HG03439 (cell line): ENCODE results near the gene ARMC6.
"Not testable (repeated sequence)": the region's sequence is repeated elsewhere in the genome, so short reads cannot be mapped to it uniquely, and the experiment has no call there.

Experiments used
- ATAC-seq: cut with Tn5 transposase; IDR thresholded peaks from one replicate; pipeline ENCODE4 v1.9.1; 2021; ENCODE audit warnings: mild to moderate bottlenecking, moderate library complexity; ENCODE audit not compliant: unreplicated experiment

Gene ARMC6

DNA sequence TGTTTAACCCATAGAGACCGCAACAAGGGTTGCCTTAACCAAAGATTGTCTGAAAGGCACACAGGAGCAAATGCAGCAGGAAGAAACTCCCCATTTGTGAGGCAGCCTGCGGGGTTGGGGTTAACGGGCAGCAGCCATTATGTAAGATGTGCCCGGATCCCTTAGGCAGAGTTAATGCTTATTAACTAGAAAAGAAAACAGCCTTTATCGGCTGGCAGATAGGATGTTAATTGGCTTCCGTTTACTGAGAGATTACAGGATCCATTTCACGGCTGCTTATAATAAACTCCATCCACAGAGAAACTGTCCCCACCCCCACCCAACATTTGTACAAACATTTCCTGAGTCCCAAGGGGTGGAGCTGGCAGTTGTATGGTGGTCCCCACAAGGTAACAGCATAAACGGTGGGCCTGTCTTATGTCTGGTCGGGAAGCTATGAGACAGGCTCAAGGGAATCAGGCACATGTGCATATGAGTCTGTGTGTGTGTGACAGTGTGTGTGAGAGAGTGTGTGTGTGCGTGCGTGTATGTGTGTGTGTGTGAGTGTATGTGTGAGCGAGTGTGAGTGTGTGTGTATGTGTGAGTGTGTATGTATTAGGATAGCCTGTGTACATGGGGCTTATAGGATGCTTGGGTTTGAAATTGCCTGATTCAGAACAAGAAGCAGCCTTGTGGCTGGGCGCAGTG, 40.9 kb downstream of the ARMC6 start:
- ATAC-seq = no peak

DNA sequence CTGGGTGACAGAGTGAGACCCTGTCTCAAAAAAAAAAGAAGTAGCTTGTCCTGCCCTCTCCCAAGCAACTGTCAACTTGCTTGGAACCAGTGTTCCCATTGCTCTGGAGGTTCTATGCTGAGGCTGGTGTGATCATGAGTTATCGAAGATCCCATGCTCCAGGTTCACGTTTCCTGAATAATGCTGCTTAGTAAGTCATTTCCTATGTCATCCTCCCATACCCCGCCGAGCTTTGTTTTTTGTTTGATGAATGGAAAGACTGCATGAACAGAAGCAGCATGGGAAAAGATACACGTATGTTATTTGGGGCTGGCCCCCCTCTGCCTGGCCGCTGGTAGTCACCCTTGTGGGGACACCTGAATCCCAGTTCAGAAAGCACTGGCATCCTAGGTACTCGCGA, 41.7 kb downstream of the ARMC6 start:
- no peak for ATAC-seq

GRCh38 chr19:19076476-19076875, 43.1 kb downstream of the ARMC6 start:
- ATAC-seq = no peak

DNA sequence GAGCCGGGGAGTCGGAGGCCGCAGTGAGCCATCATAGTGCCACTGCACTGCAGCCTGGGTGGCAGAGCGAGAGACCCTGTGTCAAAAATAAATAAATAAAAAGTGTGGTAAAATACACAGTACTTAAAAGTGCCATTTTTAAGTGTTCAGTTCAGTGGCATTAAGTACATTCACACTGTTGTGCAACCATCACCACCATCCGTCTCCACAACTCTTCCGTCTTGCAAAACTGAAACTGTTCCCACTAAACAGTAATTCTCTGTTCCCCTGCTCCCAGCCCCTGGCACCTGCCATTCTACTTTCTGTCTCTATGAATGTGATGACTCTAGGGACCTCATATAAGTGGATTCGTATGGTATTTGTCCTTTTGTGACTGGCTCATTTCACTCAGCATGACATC, 43.7 kb downstream of the ARMC6 start:
- no peak for ATAC-seq

DNA sequence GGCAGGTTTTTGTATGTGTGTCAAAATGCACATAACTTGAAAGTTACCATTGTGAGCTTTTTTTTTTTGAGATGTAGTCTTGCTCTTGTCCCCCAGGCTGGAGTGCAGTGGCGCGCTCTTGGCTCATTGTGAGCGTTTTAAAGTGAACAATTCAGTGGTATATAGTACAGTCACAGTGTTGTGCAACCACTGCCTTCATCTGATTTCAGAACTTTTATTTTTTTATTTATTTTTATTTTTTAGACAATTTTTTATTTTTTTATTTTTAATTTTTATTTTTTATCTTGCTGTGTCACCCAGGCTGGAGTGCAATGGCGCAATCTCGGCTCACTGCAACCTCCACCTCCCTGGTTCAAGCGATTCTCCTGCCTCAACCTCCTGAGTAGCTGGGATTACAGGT, 45.4 kb downstream of the ARMC6 start:
- no peak for ATAC-seq

DNA sequence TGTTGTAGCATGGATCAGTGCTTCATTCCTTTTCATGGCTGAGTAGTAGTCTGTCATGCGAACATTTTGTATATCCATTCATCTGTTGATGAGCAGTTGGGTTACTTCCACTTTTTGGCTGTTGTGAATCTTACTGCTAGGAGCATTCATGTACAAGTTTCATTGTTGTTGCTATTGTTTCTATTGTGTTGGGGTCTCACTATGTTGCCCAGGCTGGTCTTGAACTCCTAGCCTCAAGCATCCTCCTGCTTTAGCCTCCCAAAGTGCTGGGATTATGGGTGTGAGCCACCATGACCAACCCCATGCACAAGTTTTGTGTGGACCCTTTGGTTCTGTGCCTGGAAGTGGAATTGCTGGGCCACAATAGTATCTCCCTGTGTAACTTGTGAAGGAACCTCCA, 46.2 kb downstream of the ARMC6 start:
- ATAC-seq = no peak

DNA sequence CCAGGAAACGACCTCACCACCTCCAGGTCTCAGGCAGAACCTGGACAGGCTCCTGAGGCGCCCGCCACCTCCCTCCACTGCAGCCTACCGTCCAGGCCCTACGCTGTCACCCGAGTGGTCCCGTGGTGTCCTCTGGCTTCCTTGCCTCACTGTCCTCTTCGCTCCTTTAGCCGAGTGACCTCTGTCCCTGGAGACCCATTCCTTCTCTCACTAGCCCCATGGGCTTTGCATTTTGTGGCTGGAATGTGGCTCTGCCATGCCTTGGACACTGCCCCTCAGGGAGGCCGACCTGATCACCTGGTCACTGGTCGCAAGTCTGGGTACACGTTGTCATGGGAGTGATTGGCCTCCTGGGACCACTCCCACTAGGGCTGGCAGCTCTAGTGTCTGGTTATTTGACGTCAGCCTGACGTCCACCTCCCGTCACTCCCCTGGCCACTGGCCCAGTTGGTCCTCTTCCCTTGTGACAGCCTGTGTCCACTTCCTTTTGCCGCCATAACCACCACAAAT, 48.3 kb downstream of the ARMC6 start:
- no peak for ATAC-seq

- ATAC-seq = no peak
Observed at GRCh38 chr19:19083413-19084178, 50.2 kb downstream of the ARMC6 start.

GRCh38 chr19:19087676-19088075, 54.3 kb downstream of the ARMC6 start:
- no peak for ATAC-seq

DNA sequence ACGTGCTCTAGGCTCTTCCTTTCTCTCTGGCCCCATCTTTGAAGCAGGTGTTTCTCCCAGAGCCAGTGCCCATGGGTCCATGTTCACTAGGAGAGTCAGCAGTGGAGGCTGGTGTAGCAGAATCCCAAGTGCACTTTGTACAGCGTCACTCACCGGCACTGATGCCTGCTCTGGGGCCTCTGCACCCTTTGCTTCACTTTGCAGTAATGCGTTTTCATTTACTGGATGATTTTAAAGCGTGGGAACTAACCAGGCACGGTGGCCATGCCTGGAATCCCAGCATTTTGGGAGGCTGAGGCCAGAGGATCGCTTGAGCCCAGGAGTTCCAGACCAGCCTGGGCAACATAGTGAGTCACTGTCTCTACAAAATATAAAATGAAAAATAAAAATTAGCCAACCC, 61.1 kb downstream of the ARMC6 start:
- no peak for ATAC-seq

- ATAC-seq = no peak
Observed at GRCh38 chr19:19095691-19096090, 62.3 kb downstream of the ARMC6 start.

DNA sequence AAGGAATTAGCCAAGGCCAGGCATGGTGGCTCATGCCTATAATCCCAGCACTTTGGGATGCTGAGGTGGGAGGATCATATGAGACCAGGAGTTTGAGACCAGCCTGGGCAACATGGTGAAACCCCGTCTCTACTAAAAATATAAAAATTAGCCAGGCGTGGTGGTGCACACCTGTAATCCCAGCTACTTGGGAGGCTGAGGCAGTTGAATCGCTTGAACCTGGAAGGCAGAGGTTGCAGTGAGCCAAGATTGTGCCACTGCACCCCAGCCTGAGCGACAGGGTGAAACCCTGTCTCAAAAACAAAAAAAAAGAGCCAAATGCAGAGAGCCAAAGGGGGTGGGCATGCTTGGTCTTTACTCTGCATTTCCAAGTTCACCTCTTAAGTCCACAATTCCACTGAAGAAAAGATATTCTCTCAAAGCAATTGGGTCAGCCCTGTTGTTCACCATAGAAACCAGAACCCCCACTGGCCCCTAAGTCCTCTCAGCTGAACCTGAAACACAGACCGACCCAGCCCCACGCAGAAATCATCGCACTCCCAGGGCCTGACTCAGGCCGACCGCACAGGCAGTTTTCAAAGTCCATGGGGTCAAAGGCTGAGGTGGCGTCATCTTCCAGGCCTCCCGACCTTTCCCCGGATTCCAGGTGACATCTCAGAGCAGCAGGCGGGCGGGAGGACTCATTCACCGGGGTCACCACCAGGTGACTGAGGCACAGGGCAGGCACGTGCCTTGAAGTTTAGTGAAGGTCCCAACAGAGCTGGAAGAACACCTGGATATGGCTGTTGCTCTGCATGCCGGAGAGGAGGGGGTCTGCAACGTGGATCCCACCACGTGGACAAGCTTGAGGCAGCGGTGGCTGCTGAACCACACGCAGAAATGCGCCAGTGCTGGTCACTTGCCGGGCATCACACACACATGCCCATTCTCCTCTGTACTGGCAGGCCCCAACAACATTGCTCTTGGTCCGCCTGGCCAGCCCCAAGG, 63.5 kb downstream of the ARMC6 start:
- ATAC-seq = no peak

- ATAC-seq = no peak
Observed at GRCh38 chr19:19098084-19098702, 64.8 kb downstream of the ARMC6 start.

DNA sequence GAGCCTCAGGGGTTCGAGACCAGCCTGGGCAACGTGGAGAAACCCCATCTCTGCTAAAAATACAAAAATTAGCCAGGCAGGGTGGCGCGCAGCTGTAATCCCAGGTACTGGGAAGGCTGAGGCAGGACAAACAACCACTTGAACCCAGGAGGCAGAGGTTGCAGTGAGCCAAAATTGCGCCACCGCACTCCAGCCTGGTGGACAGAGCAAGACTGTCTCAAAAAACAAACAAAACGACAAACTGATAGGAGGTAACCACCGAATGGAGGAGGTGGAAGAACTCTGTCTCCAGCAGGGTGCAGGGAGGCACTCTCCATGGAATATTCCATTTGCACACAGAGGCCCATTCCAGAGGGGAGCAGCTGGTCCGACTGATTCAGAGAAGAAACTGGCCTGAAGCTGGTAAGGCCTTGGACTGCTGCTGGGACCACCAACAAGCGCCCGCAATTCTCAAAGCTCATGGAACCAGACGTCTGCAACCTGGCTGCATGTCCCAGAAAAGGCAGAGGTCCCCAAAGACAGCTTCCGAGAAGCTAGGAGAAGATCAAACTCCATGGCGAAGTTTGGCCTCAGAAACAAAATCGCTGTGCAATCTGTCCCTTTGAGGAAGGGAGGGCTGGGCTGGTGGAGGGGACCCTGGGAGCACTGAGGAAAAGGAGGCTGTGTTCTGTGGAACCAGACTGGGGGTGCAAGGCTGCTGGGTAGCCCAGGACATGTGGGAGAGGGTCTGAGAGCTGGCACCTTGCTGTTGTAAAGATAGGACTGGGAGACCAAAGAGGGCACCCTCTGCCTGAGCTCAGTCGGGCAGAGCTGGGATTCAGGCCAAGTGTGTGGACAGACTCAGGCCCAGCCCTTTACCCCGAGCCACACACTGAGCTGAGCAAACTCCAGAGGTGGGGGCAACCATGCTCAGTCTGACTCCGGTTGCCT, 65.6 kb downstream of the ARMC6 start:
- ATAC-seq = no peak

- ATAC-seq = no peak
Observed at GRCh38 chr19:19101540-19101939, 68.1 kb downstream of the ARMC6 start.

DNA sequence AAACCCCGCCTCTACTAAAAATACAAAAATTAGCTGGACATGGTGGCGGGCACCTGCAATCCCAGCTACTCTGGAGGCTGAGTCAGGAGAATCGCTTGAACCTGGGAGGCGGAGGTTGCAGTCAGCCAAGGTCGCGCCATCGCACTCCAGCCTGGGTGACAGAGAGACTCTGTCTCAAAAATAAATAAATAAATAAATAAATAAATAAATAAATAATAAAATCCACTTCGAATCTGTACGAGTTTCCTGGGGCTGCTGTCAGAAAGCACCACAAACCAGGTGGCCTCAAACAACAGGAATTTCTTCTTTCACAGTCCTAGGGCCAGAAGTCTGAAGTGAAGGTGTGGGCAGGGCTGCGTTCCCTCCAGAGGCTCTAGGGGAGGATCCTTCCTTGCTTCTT, 69.2 kb downstream of the ARMC6 start:
- not testable (repeated sequence) for ATAC-seq

GRCh38 chr19:19103167-19103566, 69.8 kb downstream of the ARMC6 start:
- no peak for ATAC-seq

GRCh38 chr19:19105365-19106055, 72.1 kb downstream of the ARMC6 start:
- no peak for ATAC-seq

- no peak for ATAC-seq
Observed at GRCh38 chr19:19106056-19106551, 72.7 kb downstream of the ARMC6 start.
